Spleen (tissue), 7 donors: ENCODE measurements around the gene CHD5.

Experiments used
- POLR2A ChIP-seq, 3 donors: fragments of 450-650 bp; IDR thresholded peaks; one replicate each; pipeline ENCODE4 v1.5.1; 2017; ENCODE audit warnings: antibody characterized with exemption in 3 of 3, mild to moderate bottlenecking in 1 of 3
- TF ChIP-seq, protein P1 (sequence below), 11 experiments: fragments of 200-600 bp in 7 of 11; fragments of 450-650 bp in 4 of 11; sonication (generic) in 4 of 11; IDR thresholded peaks in 8 of 11; conservative IDR thresholded peaks in 3 of 11; 1 replicate in 7 of 11; 2 replicates in 4 of 11; pipeline versions ENCODE4 v1.4.0 to v1.8.0; 2016 to 2021; ENCODE audit warnings: antibody characterized with exemption in 11 of 11, inconsistent platforms in 4 of 11, mild to moderate bottlenecking in 1 of 11
- donor health status: DM: no; HTN: no; CAD: no; lungs with moderate emphysema.
- donor health status: DM: no; HTN: no; CAD: no.
- donor health status: DM: no; HTN: no; CAD: no.

DNA sequence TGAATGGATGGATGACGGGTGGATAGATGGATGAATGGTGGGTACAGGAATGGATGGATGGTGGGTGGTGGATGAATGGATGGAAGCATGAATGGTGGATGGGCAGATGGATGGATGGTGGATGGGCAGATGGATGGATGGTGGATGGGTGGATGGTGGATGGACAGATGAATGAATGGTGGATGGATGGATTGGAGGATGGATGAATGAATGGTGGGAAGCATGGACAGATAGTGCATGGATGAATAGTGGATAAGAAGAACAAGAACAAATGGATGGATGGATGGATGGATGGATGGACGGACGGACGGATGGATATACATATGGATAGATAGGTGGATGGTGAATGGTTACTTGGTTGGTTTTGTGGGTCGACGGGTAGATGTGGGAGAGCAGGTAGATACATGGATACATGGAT is 4.7 kb downstream of the CHD5 start:
- TF ChIP-seq, protein P1, sequence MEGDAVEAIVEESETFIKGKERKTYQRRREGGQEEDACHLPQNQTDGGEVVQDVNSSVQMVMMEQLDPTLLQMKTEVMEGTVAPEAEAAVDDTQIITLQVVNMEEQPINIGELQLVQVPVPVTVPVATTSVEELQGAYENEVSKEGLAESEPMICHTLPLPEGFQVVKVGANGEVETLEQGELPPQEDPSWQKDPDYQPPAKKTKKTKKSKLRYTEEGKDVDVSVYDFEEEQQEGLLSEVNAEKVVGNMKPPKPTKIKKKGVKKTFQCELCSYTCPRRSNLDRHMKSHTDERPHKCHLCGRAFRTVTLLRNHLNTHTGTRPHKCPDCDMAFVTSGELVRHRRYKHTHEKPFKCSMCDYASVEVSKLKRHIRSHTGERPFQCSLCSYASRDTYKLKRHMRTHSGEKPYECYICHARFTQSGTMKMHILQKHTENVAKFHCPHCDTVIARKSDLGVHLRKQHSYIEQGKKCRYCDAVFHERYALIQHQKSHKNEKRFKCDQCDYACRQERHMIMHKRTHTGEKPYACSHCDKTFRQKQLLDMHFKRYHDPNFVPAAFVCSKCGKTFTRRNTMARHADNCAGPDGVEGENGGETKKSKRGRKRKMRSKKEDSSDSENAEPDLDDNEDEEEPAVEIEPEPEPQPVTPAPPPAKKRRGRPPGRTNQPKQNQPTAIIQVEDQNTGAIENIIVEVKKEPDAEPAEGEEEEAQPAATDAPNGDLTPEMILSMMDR (IDR thresholded peaks at IDR 0.05 in 8 of 11, conservative IDR thresholded peaks at IDR 0.05 in 3 of 11) = no peak
- TF ChIP-seq POLR2A (IDR thresholded peaks at IDR 0.05) = no peak
